Activated CD4-positive, alpha-beta T cell treated with anti-CD3 and anti-CD28 coated beads for 48 hours (primary cell): ENCODE measurements around the gene SMIM1.
A peak's percentile ranks its signal among the peaks of the same experiment; 100 is the strongest.

ENCODE experiments used
- DNase-seq: peaks from one replicate; pipeline ENCODE4 v3.0.0-alpha.2; 2020

Gene SMIM1

GRCh38 chr1:3777647-3778589 is 5.4 kb downstream of the SMIM1 start:
- DNase-seq: no peak

- DNase-seq: no peak
These were observed 6.2 kb downstream of the SMIM1 start for GRCh38 chr1:3778590-3779264.

GRCh38 chr1:3779265-3779911 is 6.8 kb downstream of the SMIM1 start:
- no peak for DNase-seq

GRCh38 chr1:3779912-3780416 is 7.4 kb downstream of the SMIM1 start:
- no peak for DNase-seq

- no peak for DNase-seq
These were observed 8.4 kb downstream of the SMIM1 start for GRCh38 chr1:3780901-3781300.

GRCh38 chr1:3783651-3784474 is 11.3 kb downstream of the SMIM1 start:
- DNase-seq: no peak

- DNase-seq: no peak
These were observed 12.5 kb downstream of the SMIM1 start for GRCh38 chr1:3785045-3785444.

GRCh38 chr1:3785456-3786157 is 13.1 kb downstream of the SMIM1 start:
- DNase-seq: peak; percentile 52

GRCh38 chr1:3786468-3787348 is 14.2 kb downstream of the SMIM1 start:
- no peak for DNase-seq

- peak; percentile 72 for DNase-seq
These were observed 14.8 kb downstream of the SMIM1 start for GRCh38 chr1:3787349-3787715.

- no peak for DNase-seq
These were observed 15.4 kb downstream of the SMIM1 start for GRCh38 chr1:3787745-3788605.

GRCh38 chr1:3788756-3789420 is 16.3 kb downstream of the SMIM1 start:
- DNase-seq: no peak

- no peak for DNase-seq
These were observed 17.1 kb downstream of the SMIM1 start for GRCh38 chr1:3789421-3790300.

- no peak for DNase-seq
These were observed 18.0 kb downstream of the SMIM1 start for GRCh38 chr1:3790500-3790923.

GRCh38 chr1:3790952-3791351 is 18.4 kb downstream of the SMIM1 start:
- no peak for DNase-seq

- DNase-seq: no peak
These were observed 23.1 kb downstream of the SMIM1 start for GRCh38 chr1:3795453-3796214.
